HEK293 (cell line): ENCODE measurements around the gene XPR1.

Source experiments
- CTCF ChIA-PET: fragments of 350-600 bp; formaldehyde crosslinking; extraction: SDS; loops from one replicate; lab custom pipeline; 2021; ENCODE audit warnings: antibody characterized with exemption; lab: Yijun Ruan, JAX
- POLR2A ChIA-PET: fragments of 300-600 bp; formaldehyde crosslinking; extraction: SDS; loops from one replicate; lab custom pipeline; 2020; ENCODE audit warnings: antibody characterized with exemption, inconsistent platforms; lab: Yijun Ruan, JAX
- H3K27ac ChIP-seq: fragments of 200-500 bp; sonication (Bioruptor generic); 2 replicates; pipeline ENCODE4 v1.5.1; 2014; ENCODE audit warnings: low read depth, low read length, control low read depth, inconsistent platforms; ENCODE audit errors: extremely low read depth
- H3K36me3 ChIP-seq, 2 experiments: fragments of 200-500 bp in 1 of 2; sonication (Bioruptor generic) in 1 of 2; 1 replicate in 1 of 2; 2 replicates in 1 of 2; pipeline ENCODE4 v1.5.1; 2014 to 2017; ENCODE audit warnings: inconsistent platforms in 2 of 2, low read length in 2 of 2; ENCODE audit not compliant: control insufficient read depth in 2 of 2, insufficient read depth in 1 of 2
- H3K4me1 ChIP-seq: fragments of 200-500 bp; sonication (Bioruptor generic); 2 replicates; pipeline ENCODE4 v1.5.1; 2014; ENCODE audit warnings: mild to moderate bottlenecking, low read length, inconsistent platforms; ENCODE audit not compliant: control insufficient read depth, insufficient read depth
- H3K4me3 ChIP-seq: 2 replicates; pipeline ENCODE4 v1.5.1; 2011; ENCODE audit warnings: low read depth, mild to moderate bottlenecking, control low read depth, low read length, moderate library complexity
- H3K9me3 ChIP-seq: fragments of 200-500 bp; sonication (Bioruptor generic); 2 replicates; pipeline ENCODE4 v1.5.1; 2014; ENCODE audit warnings: low read depth, low read length, inconsistent platforms; ENCODE audit not compliant: control insufficient read depth, insufficient read depth
- GLIS1 ChIP-seq: fragments of 450-650 bp; formaldehyde crosslinking; IDR thresholded peaks from 2 replicates; pipeline ENCODE4 v1.5.1; 2016; ENCODE audit warnings: missing biosample characterization, missing genetic modification characterization
- OSR2 ChIP-seq: fragments of 450-650 bp; formaldehyde crosslinking; IDR thresholded peaks from 2 replicates; pipeline ENCODE4 v1.5.1; 2016; ENCODE audit warnings: missing biosample characterization, missing genetic modification characterization
- SALL2 ChIP-seq: fragments of 450-650 bp; formaldehyde crosslinking; IDR thresholded peaks from 2 replicates; pipeline ENCODE4 v1.5.0; 2017; ENCODE audit warnings: missing biosample characterization, mild to moderate bottlenecking, missing genetic modification characterization, borderline replicate concordance
- SCRT2 ChIP-seq: fragments of 450-650 bp; formaldehyde crosslinking; IDR thresholded peaks from 2 replicates; pipeline ENCODE4 v1.5.1; 2016; ENCODE audit warnings: missing biosample characterization, missing genetic modification characterization
- SETDB1 ChIP-seq: IDR thresholded peaks from one replicate; pipeline ENCODE4 v1.6.1; 2017; ENCODE audit warnings: mild to moderate bottlenecking, low read length, moderate library complexity, mixed read lengths; ENCODE audit not compliant: insufficient read length
- ZNF169 ChIP-seq: fragments of 450-650 bp; formaldehyde crosslinking; IDR thresholded peaks from 2 replicates; pipeline ENCODE4 v1.5.1; 2016; ENCODE audit warnings: missing biosample characterization, missing genetic modification characterization
- ZNF473 ChIP-seq: fragments of 450-650 bp; formaldehyde crosslinking; IDR thresholded peaks from 2 replicates; pipeline ENCODE4 v1.5.1; 2017; ENCODE audit warnings: missing biosample characterization, missing genetic modification characterization
- ZNF560 ChIP-seq: fragments of 450-650 bp; formaldehyde crosslinking; IDR thresholded peaks from 2 replicates; pipeline ENCODE4 v1.5.1; 2017; ENCODE audit warnings: missing biosample characterization, missing genetic modification characterization, borderline replicate concordance
- ZNF585B ChIP-seq: fragments of 450-650 bp; formaldehyde crosslinking; IDR thresholded peaks from 2 replicates; pipeline ENCODE4 v1.5.1; 2016; ENCODE audit warnings: missing biosample characterization, missing genetic modification characterization
- ZNF621 ChIP-seq: fragments of 450-650 bp; formaldehyde crosslinking; IDR thresholded peaks from 2 replicates; pipeline ENCODE4 v1.5.1; 2017; ENCODE audit warnings: missing biosample characterization, missing genetic modification characterization
- ZSCAN16 ChIP-seq: fragments of 450-650 bp; formaldehyde crosslinking; IDR thresholded peaks from 2 replicates; pipeline ENCODE4 v1.5.1; 2016; ENCODE audit warnings: missing biosample characterization, missing genetic modification characterization
- ZSCAN30 ChIP-seq: fragments of 450-650 bp; IDR thresholded peaks from 2 replicates; pipeline ENCODE4 v1.5.1; 2018; ENCODE audit warnings: missing biosample characterization, mild to moderate bottlenecking, missing genetic modification characterization, moderate library complexity
- ZXDB ChIP-seq: fragments of 450-650 bp; formaldehyde crosslinking; IDR thresholded peaks from 2 replicates; pipeline ENCODE4 v1.5.1; 2016; ENCODE audit warnings: missing biosample characterization, missing genetic modification characterization
- TF ChIP-seq, protein P1 (sequence below): fragments of 450-650 bp; IDR thresholded peaks from 2 replicates; pipeline ENCODE4 v1.5.1; 2018; ENCODE audit warnings: missing biosample characterization, mild to moderate bottlenecking, missing genetic modification characterization
- TF ChIP-seq, protein P2 (sequence below): fragments of 450-650 bp; formaldehyde crosslinking; IDR thresholded peaks from 2 replicates; pipeline ENCODE4 v1.5.1; 2016; ENCODE audit warnings: missing biosample characterization, missing genetic modification characterization
- TF ChIP-seq, protein P3 (sequence below): fragments of 450-650 bp; formaldehyde crosslinking; IDR thresholded peaks from 2 replicates; pipeline ENCODE4 v1.5.1; 2016; ENCODE audit warnings: missing biosample characterization, missing genetic modification characterization

The XPR1 gene

DNA sequence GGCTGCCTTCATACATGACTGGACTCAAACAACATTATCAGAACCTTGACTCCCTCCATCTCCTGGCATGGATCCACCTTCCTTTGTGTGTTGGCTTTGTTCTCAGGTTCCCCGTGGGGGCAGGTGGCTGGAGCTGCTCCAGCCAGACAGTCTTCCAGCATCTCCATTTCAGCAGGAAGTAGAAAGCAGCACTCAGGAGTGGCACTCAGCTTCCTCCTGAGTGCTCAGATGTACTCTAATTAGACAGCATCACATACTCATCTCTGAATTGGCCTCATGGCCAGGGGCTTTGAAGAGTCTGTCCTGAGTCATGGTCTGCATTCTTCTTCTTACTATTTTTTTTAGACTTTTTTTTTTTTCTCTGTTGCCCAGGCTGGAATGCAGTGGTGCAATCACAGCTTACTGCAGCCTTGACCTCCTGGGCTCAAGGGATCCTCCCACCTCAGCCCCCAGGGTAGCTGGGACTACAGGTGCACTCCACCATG, 45.1 kb upstream of the XPR1 start:
- Histone ChIP-seq H3K9me3 (no peaks in the 10 kb centered on the region), H3K4me1 (no peaks in the 10 kb centered on the region), H3K36me3 (no peaks in the 10 kb centered on the region), H3K4me3 (no peak overlapping the region), H3K27ac (no peak overlapping the region)
- ChIA-PET CTCF (interaction anchor here (0.6 to 1.5 kb wide), 2 partner anchors 10 to 21 kb away, joined by 3 to 5 read pairs; no protein-coding TSS in a partner anchor), POLR2A (no interaction called here)
- TF ChIP-seq SCRT2 (tag by site-specific recombination) (no peak), GLIS1 (tag by site-specific recombination) (peak; percentile 31; the same call in 1 of the 2 replicates)

DNA sequence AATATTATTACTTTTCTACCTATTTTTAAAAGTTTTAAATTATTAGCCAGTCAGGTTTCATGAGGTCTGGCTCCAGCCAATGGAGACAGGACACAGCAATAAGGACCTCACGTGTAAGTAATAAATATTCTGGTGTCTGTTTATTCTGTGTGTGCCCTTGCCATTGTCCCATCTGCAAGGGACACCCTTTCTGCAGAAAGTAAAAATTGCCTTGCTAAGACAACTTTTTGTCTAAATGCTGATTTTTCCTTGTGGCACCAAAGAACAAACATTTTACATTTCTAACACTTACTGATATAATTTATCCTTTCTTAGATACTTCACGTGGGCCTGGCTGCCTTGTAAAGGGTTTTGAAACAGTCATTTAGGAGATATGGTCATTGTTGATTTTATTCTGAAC, 43.7 kb upstream of the XPR1 start:
- Histone ChIP-seq H3K9me3 (no peaks in the 10 kb centered on the region), H3K27ac (no peak overlapping the region), H3K4me1 (no peaks in the 10 kb centered on the region), H3K36me3 (no peaks in the 10 kb centered on the region), H3K4me3 (no peak overlapping the region)
- ChIA-PET CTCF (interaction anchor here (0.6 to 1.5 kb wide), 2 partner anchors 8 to 20 kb away, joined by 3 to 4 read pairs; no protein-coding TSS in a partner anchor), POLR2A (no interaction called here)
- no peak for TF ChIP-seq ZXDB
- TF ChIP-seq ZNF585B (tag by site-specific recombination) = no peak
- TF ChIP-seq ZNF560 (tag by site-specific recombination) = no peak
- TF ChIP-seq ZNF621 (tag by site-specific recombination) = no peak
- TF ChIP-seq ZSCAN30 = no peak
- peak; percentile 61 for TF ChIP-seq SETDB1
- TF ChIP-seq SALL2 (tag by site-specific recombination) = no peak

DNA sequence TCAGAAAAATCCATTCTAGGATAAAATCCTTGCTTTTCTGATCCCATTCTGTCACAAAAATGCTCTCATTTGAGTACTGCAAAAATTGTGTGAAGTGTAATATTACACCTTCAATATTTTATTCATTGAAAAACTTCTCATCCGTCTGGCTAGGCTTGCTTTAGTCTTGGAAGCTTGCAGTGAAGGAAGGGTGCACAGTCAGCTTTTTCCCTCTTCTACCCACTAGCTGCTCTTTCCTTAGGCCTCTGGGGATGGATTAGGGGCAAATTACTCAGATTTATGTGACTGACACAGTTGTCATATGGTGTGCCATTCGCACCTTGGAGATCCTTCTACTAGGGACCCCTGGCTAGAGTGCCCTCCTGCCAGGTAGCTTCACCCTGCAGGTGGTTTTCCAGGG, 40.9 kb upstream of the XPR1 start:
- no peak overlapping the region for H3K27ac ChIP-seq
- no peaks in the 10 kb centered on the region for H3K36me3 ChIP-seq
- ChIA-PET POLR2A (no interaction called here), CTCF (interaction anchor here (0.5 kb wide), 1 partner anchor 22 kb away, joined by 3 read pairs; no protein-coding TSS in a partner anchor)
- TF ChIP-seq, protein P1, sequence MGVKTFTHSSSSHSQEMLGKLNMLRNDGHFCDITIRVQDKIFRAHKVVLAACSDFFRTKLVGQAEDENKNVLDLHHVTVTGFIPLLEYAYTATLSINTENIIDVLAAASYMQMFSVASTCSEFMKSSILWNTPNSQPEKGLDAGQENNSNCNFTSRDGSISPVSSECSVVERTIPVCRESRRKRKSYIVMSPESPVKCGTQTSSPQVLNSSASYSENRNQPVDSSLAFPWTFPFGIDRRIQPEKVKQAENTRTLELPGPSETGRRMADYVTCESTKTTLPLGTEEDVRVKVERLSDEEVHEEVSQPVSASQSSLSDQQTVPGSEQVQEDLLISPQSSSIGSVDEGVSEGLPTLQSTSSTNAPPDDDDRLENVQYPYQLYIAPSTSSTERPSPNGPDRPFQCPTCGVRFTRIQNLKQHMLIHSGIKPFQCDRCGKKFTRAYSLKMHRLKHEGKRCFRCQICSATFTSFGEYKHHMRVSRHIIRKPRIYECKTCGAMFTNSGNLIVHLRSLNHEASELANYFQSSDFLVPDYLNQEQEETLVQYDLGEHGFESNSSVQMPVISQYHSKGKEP = no peak
- TF ChIP-seq, protein P2, sequence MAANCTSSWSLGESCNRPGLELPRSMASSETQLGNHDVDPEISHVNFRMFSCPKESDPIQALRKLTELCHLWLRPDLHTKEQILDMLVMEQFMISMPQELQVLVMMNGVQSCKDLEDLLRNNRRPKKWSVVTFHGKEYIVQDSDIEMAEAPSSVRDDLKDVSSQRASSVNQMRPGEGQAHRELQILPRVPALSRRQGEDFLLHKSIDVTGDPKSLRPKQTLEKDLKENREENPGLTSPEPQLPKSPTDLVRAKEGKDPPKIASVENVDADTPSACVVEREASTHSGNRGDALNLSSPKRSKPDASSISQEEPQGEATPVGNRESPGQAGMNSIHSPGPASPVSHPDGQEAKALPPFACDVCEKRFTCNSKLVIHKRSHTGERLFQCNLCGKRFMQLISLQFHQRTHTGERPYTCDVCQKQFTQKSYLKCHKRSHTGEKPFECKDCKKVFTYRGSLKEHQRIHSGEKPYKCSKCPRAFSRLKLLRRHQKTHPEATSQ (tag by site-specific recombination) = no peak
- TF ChIP-seq OSR2 (tag by site-specific recombination) (no peak), ZSCAN16 (tag by site-specific recombination) (no peak), ZNF473 (tag by site-specific recombination) (no peak), ZNF169 (no peak)
- TF ChIP-seq, protein P3, sequence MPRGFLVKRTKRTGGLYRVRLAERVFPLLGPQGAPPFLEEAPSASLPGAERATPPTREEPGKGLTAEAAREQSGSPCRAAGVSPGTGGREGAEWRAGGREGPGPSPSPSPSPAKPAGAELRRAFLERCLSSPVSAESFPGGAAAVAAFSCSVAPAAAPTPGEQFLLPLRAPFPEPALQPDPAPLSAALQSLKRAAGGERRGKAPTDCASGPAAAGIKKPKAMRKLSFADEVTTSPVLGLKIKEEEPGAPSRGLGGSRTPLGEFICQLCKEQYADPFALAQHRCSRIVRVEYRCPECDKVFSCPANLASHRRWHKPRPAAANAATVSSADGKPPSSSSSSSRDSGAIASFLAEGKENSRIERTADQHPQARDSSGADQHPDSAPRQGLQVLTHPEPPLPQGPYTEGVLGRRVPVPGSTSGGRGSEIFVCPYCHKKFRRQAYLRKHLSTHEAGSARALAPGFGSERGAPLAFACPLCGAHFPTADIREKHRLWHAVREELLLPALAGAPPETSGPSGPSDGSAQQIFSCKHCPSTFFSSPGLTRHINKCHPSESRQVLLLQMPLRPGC (tag by site-specific recombination) = no peak
- H3K4me1 ChIP-seq = no peaks in the 10 kb centered on the region
- H3K9me3 ChIP-seq = no peaks in the 10 kb centered on the region
- no peak overlapping the region for H3K4me3 ChIP-seq
